NCI-H1930 (cell line): ENCODE measurements around the gene SIDT1.

Experiments used
- DNase-seq, 2 experiments: peaks; one replicate each; lab custom pipeline; 2025; lab: John Stamatoyannopoulos, UW

The SIDT1 gene

GRCh38 chr3:113546414-113546893, 14.1 kb downstream of the SIDT1 start:
- DNase-seq: no peak

- no peak for DNase-seq
Measured at GRCh38 chr3:113548501-113548900, 16.1 kb downstream of the SIDT1 start.

- DNase-seq: no peak
Measured at GRCh38 chr3:113551820-113552219, 19.5 kb downstream of the SIDT1 start.

- no peak for DNase-seq
Measured at GRCh38 chr3:113552851-113553250, 20.5 kb downstream of the SIDT1 start.

GRCh38 chr3:113555138-113555537, 22.8 kb downstream of the SIDT1 start:
- DNase-seq: no peak

GRCh38 chr3:113556316-113556945, 24.1 kb downstream of the SIDT1 start:
- no peak for DNase-seq

GRCh38 chr3:113556946-113557335, 24.6 kb downstream of the SIDT1 start:
- DNase-seq: no peak

GRCh38 chr3:113557374-113557773, 25.0 kb downstream of the SIDT1 start:
- no peak for DNase-seq

GRCh38 chr3:113559009-113559408, 26.7 kb downstream of the SIDT1 start:
- DNase-seq: no peak

GRCh38 chr3:113560271-113560670, 27.9 kb downstream of the SIDT1 start:
- DNase-seq: no peak

GRCh38 chr3:113560831-113561623, 28.7 kb downstream of the SIDT1 start:
- no peak for DNase-seq

GRCh38 chr3:113565555-113565954, 33.2 kb downstream of the SIDT1 start:
- no peak for DNase-seq

GRCh38 chr3:113570158-113570557, 37.8 kb downstream of the SIDT1 start:
- DNase-seq: no peak

- no peak for DNase-seq
Measured at GRCh38 chr3:113571360-113571759, 39.0 kb downstream of the SIDT1 start.

GRCh38 chr3:113573728-113574127, 41.4 kb downstream of the SIDT1 start:
- no peak for DNase-seq

GRCh38 chr3:113574213-113574612, 41.9 kb downstream of the SIDT1 start:
- no peak for DNase-seq

GRCh38 chr3:113575206-113575605, 42.9 kb downstream of the SIDT1 start:
- no peak for DNase-seq

GRCh38 chr3:113585228-113585627, 52.9 kb downstream of the SIDT1 start:
- DNase-seq: no peak

GRCh38 chr3:113585720-113586119, 53.4 kb downstream of the SIDT1 start:
- no peak for DNase-seq

GRCh38 chr3:113588806-113589205, 56.5 kb downstream of the SIDT1 start:
- no peak for DNase-seq

GRCh38 chr3:113589971-113590370, 57.6 kb downstream of the SIDT1 start:
- DNase-seq: no peak

GRCh38 chr3:113590983-113591382, 58.6 kb downstream of the SIDT1 start:
- no peak for DNase-seq

GRCh38 chr3:113594066-113594465, 61.7 kb downstream of the SIDT1 start:
- no peak for DNase-seq
